LHCN-M2 (cell line): ENCODE measurements around the gene C7orf33. TPM values are rescaled to one million over a fixed set of nuclear protein-coding genes. Genes with fewer than 3 reads are reported as not detected.

Source experiments
- DNase-seq: peaks from one replicate; pipeline ENCODE4 v3.0.0-alpha.2; 2012; ENCODE audit warnings: low read depth
- total RNA-seq: library from RNA; depleted of rRNA; stranded (reverse); fragments of >200 nt; gene quantifications from 2 replicates; pipeline ENCODE4 v1.2.3, GENCODE V29; 2014; rRNA removed

Gene C7orf33
- total RNA-seq, 1 experiment from 2014 or later, result not detected

DNA sequence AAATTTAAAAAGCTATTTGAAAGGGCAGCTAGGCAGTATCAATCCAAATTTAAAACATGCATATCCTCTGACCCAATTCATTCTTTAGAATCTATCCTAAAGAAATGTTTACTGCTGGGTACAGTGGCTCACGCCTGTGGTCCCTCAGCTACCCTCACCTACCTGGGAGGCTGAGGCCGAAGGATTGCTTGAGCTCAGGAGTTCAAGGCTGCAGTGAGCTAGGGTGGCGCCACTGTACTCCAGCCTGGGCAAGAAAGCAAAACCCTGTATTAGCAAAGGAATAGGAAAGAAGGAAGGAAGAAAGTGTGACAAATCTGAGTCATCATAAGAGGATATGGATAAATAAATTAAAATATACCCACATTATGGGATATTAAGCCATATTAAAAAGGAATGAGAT, 36.3 kb downstream of the C7orf33 start:
- DNase-seq, result no peak

DNA sequence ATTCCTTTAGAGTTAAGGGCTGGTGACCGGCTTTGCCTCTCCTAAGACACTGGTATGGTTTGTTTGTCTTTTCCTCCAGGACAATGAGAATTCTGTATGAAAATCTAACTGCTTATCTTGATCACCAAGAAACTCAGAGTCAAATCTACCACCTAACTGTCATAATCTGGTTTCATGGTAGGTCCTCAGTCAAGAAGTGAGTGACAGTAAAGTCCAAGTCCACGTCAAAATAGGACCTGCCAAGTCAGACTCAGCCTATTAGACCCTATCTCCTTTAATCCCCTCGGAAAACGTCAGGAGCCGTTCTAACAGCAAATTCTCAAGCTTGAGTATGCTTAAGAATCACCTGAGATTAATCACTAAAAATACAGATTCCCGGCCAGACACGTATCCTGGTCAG, 37.4 kb downstream of the C7orf33 start:
- DNase-seq, result no peak

DNA sequence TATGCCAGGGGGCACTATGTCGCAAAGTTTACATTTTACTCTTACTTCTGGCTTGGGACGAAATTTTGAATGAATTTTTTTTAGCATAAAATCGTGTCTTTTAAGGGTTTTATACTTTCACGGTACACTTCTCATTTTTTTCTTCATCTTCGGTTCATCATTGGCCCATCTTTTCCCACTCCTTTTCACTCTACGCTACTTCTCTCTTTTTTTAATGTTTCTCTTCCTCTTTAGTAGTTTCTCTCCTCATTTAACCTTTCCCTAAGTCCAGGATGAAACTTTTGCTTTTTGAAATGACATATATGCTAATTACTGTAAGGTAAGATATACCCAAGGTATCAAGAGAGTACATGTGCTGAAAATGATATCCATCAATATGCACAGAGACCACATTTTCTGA, 39.5 kb downstream of the C7orf33 start:
- no peak for DNase-seq

GRCh38 chr7:148633761-148634160, 43.2 kb downstream of the C7orf33 start:
- no peak for DNase-seq

DNA sequence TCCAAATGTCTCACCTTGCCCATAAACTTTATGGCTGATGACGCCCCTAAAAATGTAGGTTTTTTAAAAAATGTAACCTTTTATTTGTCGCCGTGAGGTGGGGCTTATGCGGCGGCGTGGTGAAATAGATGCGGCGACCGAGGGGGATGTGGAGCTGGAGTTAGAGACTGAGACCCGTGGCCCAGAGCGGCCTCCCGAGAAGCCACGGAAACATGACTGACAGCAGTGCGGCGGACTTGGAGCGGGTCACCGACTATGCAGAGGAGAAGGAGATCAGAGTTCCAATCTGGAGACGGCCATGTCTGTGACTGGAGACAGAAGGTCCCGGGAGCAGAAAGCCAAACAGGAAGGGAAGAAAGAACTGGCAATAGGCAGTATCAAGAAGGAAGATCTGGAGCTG, 46.5 kb downstream of the C7orf33 start:
- DNase-seq, result no peak

GRCh38 chr7:148645898-148646297, 55.3 kb downstream of the C7orf33 start:
- DNase-seq, result no peak

- DNase-seq, result peak; percentile 63
Measured at GRCh38 chr7:148650232-148650858, 59.8 kb downstream of the C7orf33 start.

DNA sequence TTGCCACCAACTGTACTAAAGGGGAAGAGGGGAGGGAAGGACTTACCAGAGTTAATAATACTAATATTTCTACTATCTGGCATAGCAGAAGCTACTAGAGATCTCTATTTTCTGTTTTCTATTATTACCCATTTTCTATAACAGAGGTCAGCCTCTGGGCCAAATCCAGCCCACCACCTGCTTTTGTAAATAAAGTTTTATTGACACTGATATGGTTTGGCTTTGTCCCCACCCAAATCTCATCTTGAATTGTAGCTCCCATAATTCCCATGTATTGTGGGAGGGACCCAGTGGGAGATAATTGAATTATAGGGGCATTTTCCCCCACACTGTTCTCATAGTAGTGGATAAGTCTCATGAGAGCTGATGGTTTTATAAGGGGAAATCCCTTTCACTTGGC, 62.2 kb downstream of the C7orf33 start:
- DNase-seq, result no peak

GRCh38 chr7:148657929-148658328, 67.4 kb downstream of the C7orf33 start:
- DNase-seq, result no peak

DNA sequence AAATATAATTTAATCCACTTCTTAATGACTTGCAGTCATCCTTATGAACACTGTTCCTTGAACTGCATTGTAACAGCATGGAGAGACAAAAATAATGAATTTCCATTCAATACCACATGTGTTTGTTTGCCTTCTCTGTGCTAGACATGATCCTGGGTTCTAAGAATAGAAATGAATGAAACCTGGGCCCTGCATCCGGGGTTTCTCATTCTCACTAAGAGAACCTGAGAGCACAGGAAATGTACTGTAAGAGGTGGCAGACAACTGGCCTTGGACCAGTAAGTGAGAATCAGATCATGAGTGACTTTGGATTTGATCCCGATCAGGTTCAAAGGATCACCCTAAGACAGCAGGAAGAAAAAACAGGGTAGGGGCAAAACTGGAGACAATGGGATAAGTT, 70.9 kb downstream of the C7orf33 start:
- no peak for DNase-seq

DNA sequence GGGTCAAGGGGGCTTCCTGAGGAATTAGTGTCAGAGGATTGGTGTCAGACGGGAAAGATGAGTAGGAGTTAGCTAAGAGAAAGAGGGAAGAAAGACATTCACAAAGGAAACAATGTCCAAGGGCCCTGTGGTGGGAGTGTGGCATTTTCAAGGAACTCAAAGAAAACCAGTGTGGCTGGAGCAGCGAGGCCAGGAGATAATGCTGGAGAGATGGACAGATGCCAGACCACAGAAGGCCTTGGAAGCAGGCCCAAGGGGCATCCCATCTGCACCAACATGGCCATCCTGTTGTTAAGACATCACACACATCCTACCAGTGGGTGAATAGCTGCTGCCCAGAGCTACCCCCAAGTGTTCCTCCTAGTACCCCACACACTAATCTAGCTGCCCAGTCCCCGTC, 72.1 kb downstream of the C7orf33 start:
- DNase-seq, result peak; percentile 44

DNA sequence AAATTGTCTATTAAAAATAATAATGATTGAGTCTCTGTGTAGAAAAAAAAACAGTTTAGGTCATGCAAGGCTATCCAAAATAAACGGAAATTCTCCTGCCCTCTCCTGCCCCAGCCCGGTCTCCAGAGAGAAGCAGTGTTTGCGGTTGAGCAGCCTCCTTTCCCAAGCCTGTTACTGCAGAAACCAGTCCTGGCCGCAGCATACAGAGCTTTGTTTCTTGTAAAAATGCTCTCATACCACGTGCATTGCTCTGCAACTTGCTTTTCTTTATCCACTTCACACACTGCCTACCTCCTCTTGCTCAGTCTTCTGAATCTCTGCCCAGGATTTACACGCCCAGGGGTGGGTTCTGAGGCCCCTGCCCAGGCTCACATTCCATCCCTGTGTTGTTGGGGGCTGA, 73.8 kb downstream of the C7orf33 start:
- DNase-seq, result no peak

- no peak for DNase-seq
Measured at GRCh38 chr7:148665221-148665620, 74.7 kb downstream of the C7orf33 start.

Other genes starting within 250 kb of the C7orf33 start
- gene CUL1, start 108.1 kb downstream of the C7orf33 start, total RNA-seq, result 81.9 and 88.2 TPM in 2 replicates